MCF 10A (cell line): ENCODE results near the gene ATG2B. TPM values are rescaled to one million over a fixed set of nuclear protein-coding genes. Genes with fewer than 3 reads are reported as not detected.

Experiments
- BruUV-seq: library from RNA; stranded (reverse); fragments of 400-500 nt; replicated peaks from 2 replicates; lab custom pipeline; 2021; lab: Mats Ljungman, UMichigan
- CTCF ChIA-PET: fragments of 300-600 bp; sonication (Branson Sonifier 250); formaldehyde crosslinking; extraction: SDS; loops from one replicate; lab custom pipeline; 2021; ENCODE audit warnings: antibody characterized with exemption, inconsistent platforms; lab: Yijun Ruan, JAX
- POLR2A ChIA-PET: fragments of 300-600, 350-650 bp; sonication (Branson Sonifier 250); formaldehyde crosslinking; extraction: SDS; loops from one replicate; lab custom pipeline; 2020; ENCODE audit warnings: antibody characterized with exemption, inconsistent platforms; lab: Yijun Ruan, JAX
- DNase-seq: peaks from one replicate; pipeline ENCODE4 v3.0.0-alpha.2; 2018; ENCODE audit not compliant: unreplicated experiment
- H3K27ac Mint-ChIP-seq: one replicate; pipeline ENCODE4 v1.8.0; 2022; ENCODE audit warnings: mild to moderate bottlenecking, low read depth, mixed read lengths; ENCODE audit not compliant: unreplicated experiment
- H3K27me3 Mint-ChIP-seq: one replicate; pipeline ENCODE4 v1.8.0; 2022; ENCODE audit warnings: mixed read lengths; ENCODE audit not compliant: insufficient read depth, unreplicated experiment
- H3K36me3 Mint-ChIP-seq: one replicate; pipeline ENCODE4 v1.8.0; 2022; ENCODE audit warnings: mild to moderate bottlenecking, moderate library complexity, mixed read lengths; ENCODE audit not compliant: insufficient read depth, unreplicated experiment
- H3K4me1 Mint-ChIP-seq: one replicate; pipeline ENCODE4 v1.8.0; 2022; ENCODE audit warnings: mixed read lengths; ENCODE audit not compliant: insufficient read depth, unreplicated experiment
- H3K4me3 Mint-ChIP-seq: one replicate; pipeline ENCODE4 v1.8.0; 2022; ENCODE audit warnings: mild to moderate bottlenecking, moderate library complexity, mixed read lengths; ENCODE audit not compliant: unreplicated experiment
- H3K9me3 Mint-ChIP-seq: one replicate; pipeline ENCODE4 v1.8.0; 2022; ENCODE audit warnings: mixed read lengths; ENCODE audit not compliant: unreplicated experiment
- intact Hi-C: fragments of 100-400 bp; cut with micrococcal nuclease; formaldehyde crosslinking; loops from 2 replicates; pipeline ENCODE4 v1.14.1; 2022
- total RNA-seq: library from RNA; stranded (reverse); gene quantifications from 2 replicates; pipeline ENCODE4 v1.2.3, GENCODE V29; 2022
- TF ChIP-seq, protein P1 (sequence below): fragments of 200-600 bp; IDR thresholded peaks from one replicate; pipeline ENCODE4 v1.8.0; 2022; ENCODE audit warnings: antibody characterized with exemption, mild to moderate bottlenecking; ENCODE audit not compliant: unreplicated experiment

ATG2B gene
- total RNA-seq, 1 experiment from 2014 or later = 20.5 TPM

GRCh38 chr14:96232506-96232905 lies 130.6 kb downstream of the ATG2B start:
- ChIA-PET CTCF (interaction anchor here (0.8 kb wide), 1 partner anchor 10 kb away, joined by 4 read pairs; no protein-coding TSS in a partner anchor), POLR2A (interaction anchor here (1.4 kb wide), 1 partner anchor 13 kb away, joined by 3 read pairs; no protein-coding TSS in a partner anchor)
- Mint-ChIP-seq H3K36me3 (no peaks in the 10 kb centered on the region), H3K9me3 (no peaks in the 10 kb centered on the region), H3K4me3 (no peak overlapping the region), H3K27ac (no peak overlapping the region), H3K27me3 (no peaks in the 10 kb centered on the region), H3K4me1 (no peaks in the 10 kb centered on the region)
- intact Hi-C loops = no loop called here
- DNase-seq = no peak
- no TSS peak for BruUV-seq
- TF ChIP-seq, protein P1, sequence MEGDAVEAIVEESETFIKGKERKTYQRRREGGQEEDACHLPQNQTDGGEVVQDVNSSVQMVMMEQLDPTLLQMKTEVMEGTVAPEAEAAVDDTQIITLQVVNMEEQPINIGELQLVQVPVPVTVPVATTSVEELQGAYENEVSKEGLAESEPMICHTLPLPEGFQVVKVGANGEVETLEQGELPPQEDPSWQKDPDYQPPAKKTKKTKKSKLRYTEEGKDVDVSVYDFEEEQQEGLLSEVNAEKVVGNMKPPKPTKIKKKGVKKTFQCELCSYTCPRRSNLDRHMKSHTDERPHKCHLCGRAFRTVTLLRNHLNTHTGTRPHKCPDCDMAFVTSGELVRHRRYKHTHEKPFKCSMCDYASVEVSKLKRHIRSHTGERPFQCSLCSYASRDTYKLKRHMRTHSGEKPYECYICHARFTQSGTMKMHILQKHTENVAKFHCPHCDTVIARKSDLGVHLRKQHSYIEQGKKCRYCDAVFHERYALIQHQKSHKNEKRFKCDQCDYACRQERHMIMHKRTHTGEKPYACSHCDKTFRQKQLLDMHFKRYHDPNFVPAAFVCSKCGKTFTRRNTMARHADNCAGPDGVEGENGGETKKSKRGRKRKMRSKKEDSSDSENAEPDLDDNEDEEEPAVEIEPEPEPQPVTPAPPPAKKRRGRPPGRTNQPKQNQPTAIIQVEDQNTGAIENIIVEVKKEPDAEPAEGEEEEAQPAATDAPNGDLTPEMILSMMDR = no peak

- no TSS peak for BruUV-seq
- intact Hi-C loops = no loop called here
- no peak overlapping the region for H3K4me3 Mint-ChIP-seq
Observed at GRCh38 chr14:96231526-96232130, 131.5 kb downstream of the ATG2B start.

DNA sequence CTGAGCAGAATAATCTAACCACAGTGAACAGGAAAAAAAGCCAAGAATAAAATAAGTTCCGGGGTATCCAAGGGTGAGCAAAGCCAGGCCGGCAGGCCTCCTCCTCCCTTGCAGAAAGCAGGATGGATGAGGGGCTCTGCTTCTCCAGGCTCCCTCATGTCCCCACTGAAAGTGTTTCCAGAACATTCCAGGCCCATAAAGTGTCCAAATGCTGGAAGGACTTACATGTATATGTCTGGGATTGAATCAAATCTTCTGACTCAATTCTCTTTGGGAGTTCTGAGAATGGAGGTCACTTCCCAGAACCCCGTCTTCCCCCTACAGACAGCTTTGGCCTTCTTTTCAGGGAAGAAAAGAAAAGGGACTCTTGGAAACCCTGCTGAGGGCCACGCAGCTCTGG lies 132.1 kb downstream of the ATG2B start:
- H3K4me1 Mint-ChIP-seq = peaks cover 2% of the 10 kb centered on the region
- no peak for DNase-seq
- no peaks in the 10 kb centered on the region for H3K9me3 Mint-ChIP-seq
- H3K27me3 Mint-ChIP-seq = no peaks in the 10 kb centered on the region
- no peaks in the 10 kb centered on the region for H3K36me3 Mint-ChIP-seq
- no peak overlapping the region for H3K27ac Mint-ChIP-seq
- no peak overlapping the region for H3K4me3 Mint-ChIP-seq
- intact Hi-C loops = no loop called here
- ChIA-PET POLR2A (no interaction called here), CTCF (interaction anchor here (0.5 kb wide), 1 partner anchor 43 kb away, joined by 3 read pairs; no protein-coding TSS in a partner anchor)
- BruUV-seq = no TSS peak
- TF ChIP-seq, protein P1 = no peak

More at GRCh38 chr14:96231526-96232130, 131.5 kb downstream of the ATG2B start:
- no peak for DNase-seq
- TF ChIP-seq, protein P1 = no peak
- H3K4me1 Mint-ChIP-seq = no peaks in the 10 kb centered on the region
- CTCF ChIA-PET = interaction anchor here (0.5 to 0.8 kb wide), 3 partner anchors 10 to 42 kb away, joined by 3 to 4 read pairs (median 3); no protein-coding TSS in a partner anchor
- no peaks in the 10 kb centered on the region for H3K27me3 Mint-ChIP-seq
- H3K36me3 Mint-ChIP-seq = no peaks in the 10 kb centered on the region
- no peaks in the 10 kb centered on the region for H3K9me3 Mint-ChIP-seq
- POLR2A ChIA-PET = interaction anchor here (1.4 kb wide), 1 partner anchor 12 kb away, joined by 3 read pairs; no protein-coding TSS in a partner anchor
- no peak overlapping the region for H3K27ac Mint-ChIP-seq

DNA sequence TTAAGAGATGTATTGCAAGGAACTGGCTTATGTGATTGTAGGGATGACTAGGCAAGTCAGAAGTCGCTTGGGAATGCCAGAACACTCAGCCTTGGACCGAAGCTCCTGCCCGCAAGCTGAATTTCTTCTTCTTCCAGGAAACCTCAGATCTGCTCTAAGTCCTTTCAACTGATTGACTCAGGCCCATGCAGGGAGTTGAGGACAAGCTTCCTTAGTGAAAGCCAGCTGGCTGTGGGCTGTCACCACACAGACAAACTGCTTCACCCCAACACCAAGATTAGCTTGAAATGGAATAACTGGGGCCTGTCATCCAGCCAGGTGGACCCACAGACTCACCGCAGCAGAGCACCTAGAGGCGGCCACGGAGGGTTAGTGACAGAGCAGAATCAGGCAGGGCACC lies 133.8 kb downstream of the ATG2B start:
- no peak overlapping the region for H3K4me3 Mint-ChIP-seq
- TF ChIP-seq, protein P1 = no peak
- no peaks in the 10 kb centered on the region for H3K27me3 Mint-ChIP-seq
- H3K36me3 Mint-ChIP-seq = no peaks in the 10 kb centered on the region
- H3K4me1 Mint-ChIP-seq = peaks cover 19% of the 10 kb centered on the region
- CTCF ChIA-PET = interaction anchor here (0.7 kb wide), 1 partner anchor 174 kb away, joined by 3 read pairs; no protein-coding TSS in a partner anchor
- intact Hi-C loops = no loop called here
- no peaks in the 10 kb centered on the region for H3K9me3 Mint-ChIP-seq
- no peak overlapping the region for H3K27ac Mint-ChIP-seq
- no TSS peak for BruUV-seq
- POLR2A ChIA-PET = interaction anchor here (1.3 kb wide), 1 partner anchor 27 kb away, joined by 4 read pairs; the partner anchor contains the start of gene BDKRB1
- DNase-seq = no peak

Other genes with a start within 250 kb of the ATG2B start
- gene BDKRB2, start 158.5 kb downstream of the ATG2B start, total RNA-seq = 1.4 and 2.8 TPM in 2 replicates
- 0.32 and 0.51 TPM in 2 replicates for gene BDKRB1, start 107.1 kb downstream of the ATG2B start, total RNA-seq
- 19.8 and 22.5 TPM in 2 replicates for gene GSKIP, start 185 bp upstream of the ATG2B start, total RNA-seq
- 0.21 and 0.52 TPM in 2 replicates for gene AK7, start 28.8 kb upstream of the ATG2B start, total RNA-seq
- 194 TPM in 2 replicates for gene PAPOLA, start 139.0 kb upstream of the ATG2B start, total RNA-seq